K562 (cell line): ENCODE results near the gene NOBOX. TPM values are rescaled to one million over a fixed set of nuclear protein-coding genes. Genes with fewer than 3 reads are reported as not detected.

Experiments
- ATAC-seq: fragments of 200-7000 bp; cut with Tn5 transposase; 3 replicates; pipeline ENCODE4 v1.9.1; 2020; ENCODE audit warnings: moderate library complexity
- BruUV-seq: library from RNA; stranded (reverse); fragments of 400-500 nt; replicated peaks from 2 replicates; lab custom pipeline; 2021; lab: Mats Ljungman, UMichigan
- CTCF ChIA-PET: fragments of 300-600 bp; formaldehyde crosslinking; extraction: SDS; loops from one replicate; lab custom pipeline; 2021; ENCODE audit warnings: low intra/inter-chr PET ratio; lab: Yijun Ruan, JAX
- POLR2A ChIA-PET: fragments of 300-600, 350-650 bp; sonication (Branson Sonifier 250); formaldehyde crosslinking; extraction: SDS; loops from one replicate; lab custom pipeline; 2021; ENCODE audit warnings: antibody characterized with exemption, inconsistent platforms; lab: Yijun Ruan, JAX
- DNase-seq, 4 experiments: peaks; one replicate each; pipeline versions ENCODE4 v3.0.0 to v3.0.0-alpha.2; 2011 to 2018; ENCODE audit warnings: low spot score in 3 of 4, mixed read lengths in 3 of 4; ENCODE audit errors: extremely low read depth in 1 of 4
- FAIRE-seq: peaks from 2 replicates; lab custom pipeline; 2011; peaks lifted over from hg19 to GRCh38; lab: Jason Lieb, UNC
- H2AFZ ChIP-seq: 2 replicates; pipeline ENCODE4 v1.6.0; 2011; ENCODE audit warnings: low read depth, low read length, control low read depth, inconsistent platforms
- H3K27ac ChIP-seq: fragments of 200-600 bp; 3 replicates; pipeline ENCODE4 v1.8.0; 2011; ENCODE audit warnings: low read depth, mild to moderate bottlenecking, control low read depth, inconsistent platforms, low read length, moderate library complexity, mixed read lengths; ENCODE audit errors: extremely low read depth
- H3K27me3 ChIP-seq, 2 experiments: fragments of 300-600 bp in 1 of 2; 2 replicates in 1 of 2; 3 replicates in 1 of 2; pipeline versions ENCODE4 v1.6.0 to v1.8.0; 2011; ENCODE audit warnings: inconsistent platforms in 2 of 2, low read length in 2 of 2, mild to moderate bottlenecking in 1 of 2, mixed read lengths in 1 of 2, moderate library complexity in 1 of 2; ENCODE audit not compliant: control insufficient read depth in 2 of 2, insufficient read depth in 2 of 2
- H3K36me3 ChIP-seq: fragments of 300-600 bp; 3 replicates; pipeline ENCODE4 v1.8.0; 2011; ENCODE audit warnings: mild to moderate bottlenecking, low read length, inconsistent platforms; ENCODE audit not compliant: control insufficient read depth, insufficient read depth
- H3K4me1 ChIP-seq, 2 experiments: fragments of 200-600 bp in 1 of 2; replicated peaks in 1 of 2; 2 replicates in 1 of 2; 3 replicates in 1 of 2; pipeline versions ENCODE4 v1.5.1 to v1.8.0; 2011; ENCODE audit warnings: inconsistent platforms in 2 of 2, low read length in 2 of 2, mild to moderate bottlenecking in 1 of 2, mixed read lengths in 1 of 2, moderate library complexity in 1 of 2; ENCODE audit not compliant: control insufficient read depth in 2 of 2, insufficient read depth in 2 of 2
- H3K4me2 ChIP-seq: 2 replicates; pipeline ENCODE4 v1.6.1; 2011; ENCODE audit warnings: low read length, control low read depth, inconsistent platforms, mixed read lengths; ENCODE audit not compliant: insufficient read depth
- H3K4me3 ChIP-seq: fragments of 200-600 bp; sonication (generic), shearing (Covaris generic); 2 replicates; pipeline ENCODE4 v1.5.1; 2016; ENCODE audit warnings: control low read depth, inconsistent platforms
- H3K79me2 ChIP-seq: fragments of 200-600 bp; 3 replicates; pipeline ENCODE4 v1.8.0; 2011; ENCODE audit warnings: low read length, inconsistent platforms; ENCODE audit not compliant: control insufficient read depth, insufficient read depth
- H3K9ac ChIP-seq, 2 experiments: 2 replicates each; pipeline versions ENCODE4 v1.6.0 to v1.6.1; 2011; ENCODE audit warnings: low read depth in 2 of 2, low read length in 2 of 2, control low read depth in 1 of 2, inconsistent platforms in 1 of 2, mild to moderate bottlenecking in 1 of 2, mixed read lengths in 1 of 2; ENCODE audit not compliant: insufficient read depth in 1 of 2
- H3K9me1 ChIP-seq: one replicate; pipeline ENCODE4 v1.6.0; 2011; ENCODE audit warnings: inconsistent platforms, mild to moderate bottlenecking, low read length, moderate library complexity; ENCODE audit not compliant: control insufficient read depth, insufficient read depth
- H3K9me3 ChIP-seq: replicated peaks from 2 replicates; pipeline ENCODE4 v1.5.1; 2011; ENCODE audit warnings: low read depth, low read length, inconsistent platforms; ENCODE audit not compliant: control insufficient read depth, insufficient read depth
- H4K20me1 ChIP-seq: replicated peaks from 2 replicates; pipeline ENCODE4 v1.6.1; 2011; ENCODE audit warnings: low read length, inconsistent platforms, mixed read lengths; ENCODE audit not compliant: control insufficient read depth, insufficient read depth
- FOSL1 ChIP-seq: fragments of 200-800 bp; sonication (Bioruptor generic); conservative IDR thresholded peaks from 2 replicates; pipeline ENCODE4 v1.6.1; 2016; ENCODE audit warnings: missing genetic modification characterization, missing compliant biosample characterization
- MYBL2 ChIP-seq, 2 experiments: fragments of 450-650 bp in 1 of 2; sonication (generic) in 1 of 2; formaldehyde crosslinking in 1 of 2; IDR thresholded peaks; 2 replicates each; pipeline versions ENCODE4 v1.6.1 to v1.8.1; 2017 to 2022; ENCODE audit warnings: borderline replicate concordance in 1 of 2, inconsistent platforms in 1 of 2, low read depth in 1 of 2, mild to moderate bottlenecking in 1 of 2, missing genetic modification reagents in 1 of 2, moderate library complexity in 1 of 2
- NCOR1 ChIP-seq: fragments of 450-650 bp; IDR thresholded peaks from 2 replicates; pipeline ENCODE4 v1.6.1; 2016; ENCODE audit warnings: mild to moderate bottlenecking, moderate library complexity
- NFYB ChIP-seq: IDR thresholded peaks from 2 replicates; pipeline ENCODE4 v1.6.1; 2011; ENCODE audit warnings: mild to moderate bottlenecking, moderate library complexity; ENCODE audit not compliant: insufficient read length; ENCODE audit errors: extremely low read depth
- POLR2B ChIP-seq: fragments of 450-650 bp; IDR thresholded peaks from 2 replicates; pipeline ENCODE4 v1.6.1; 2018; ENCODE audit warnings: low read depth; ENCODE audit not compliant: partially characterized antibody
- SMARCC2 ChIP-seq: fragments of 450-650 bp; IDR thresholded peaks from 2 replicates; pipeline ENCODE4 v1.6.1; 2017; ENCODE audit warnings: antibody characterized with exemption, moderate library complexity, mild to moderate bottlenecking, low read depth
- SRSF1 ChIP-seq: fragments of 200-400 bp; formaldehyde crosslinking; IDR thresholded peaks from 2 replicates; pipeline ENCODE4 v1.6.1; 2017; ENCODE audit warnings: mild to moderate bottlenecking, low read depth, low read length, moderate library complexity
- TAF9B ChIP-seq: fragments of 450-650 bp; IDR thresholded peaks from 2 replicates; pipeline ENCODE4 v1.6.1; 2018; ENCODE audit warnings: mild to moderate bottlenecking; ENCODE audit not compliant: partially characterized antibody
- ZNF184 ChIP-seq: sonication (generic); formaldehyde crosslinking; IDR thresholded peaks from 2 replicates; pipeline ENCODE4 v1.5.0; 2020; ENCODE audit warnings: missing genetic modification reagents
- WGBS: fragments of 100-300 bp; shearing (Covaris generic); methylation state at CpG from one replicate; pipeline ENCODE4 v1.1.6; 2016; ENCODE audit warnings: low coverage, mixed read lengths; ENCODE audit not compliant: insufficient coverage; ENCODE audit errors: missing lambda C conversion rate; 5-methylcytosine and 5-hydroxymethylcytosine counted together
- in situ Hi-C: fragments of 300-500 bp; cut with MboI; formaldehyde crosslinking; loops from 4 replicates; pipeline ENCODE4 v1.15.0; 2018; ENCODE audit warnings: inconsistent platforms, mixed read lengths
- intact Hi-C: fragments of 100-400 bp; cut with micrococcal nuclease; formaldehyde crosslinking; loops from 2 replicates; pipeline ENCODE4 v1.14.2; 2022
- polyA plus RNA-seq, 8 experiments: library from polyadenylated mRNA; depleted of rRNA in 4 of 8; stranded (reverse) in 5 of 8; unstranded in 3 of 8; fragments of >200 nt; fragmentation: Nextera tagmentation in 2 of 8; fragmentation: Illumina TruSeq in 1 of 8; extraction: Ambion mirVana in 2 of 8; extraction: Trizol in 1 of 8; gene quantifications; 2 replicates each; pipeline versions ENCODE4 v1.2.1 to v1.2.3, GENCODE V29; 2011 to 2014; ENCODE audit warnings: inconsistent platforms in 1 of 8, missing spikeins in 1 of 8
- total RNA-seq, 7 experiments: library from RNA; depleted of rRNA in 6 of 7; stranded (reverse); fragments of >200 nt in 6 of 7; fragmentation: Illumina TruSeq in 2 of 7; extraction: Trizol in 2 of 7; gene quantifications; 2 replicates each; pipeline versions ENCODE4 v1.2.1 to v1.2.3, GENCODE V29; 2011 to 2021; ENCODE audit warnings: low replicate concordance in 1 of 7
- TF ChIP-seq, protein P1 (sequence below): sonication (generic); formaldehyde crosslinking; IDR thresholded peaks from 2 replicates; pipeline ENCODE4 v1.9.0; 2022; ENCODE audit warnings: mild to moderate bottlenecking, missing genetic modification reagents
- TF ChIP-seq, protein P2 (sequence below): sonication (generic); formaldehyde crosslinking; IDR thresholded peaks from 2 replicates; pipeline ENCODE4 v1.8.0; 2022; ENCODE audit warnings: mild to moderate bottlenecking, missing genetic modification reagents, borderline replicate concordance
- TF ChIP-seq, protein P3 (sequence below): sonication (generic); formaldehyde crosslinking; IDR thresholded peaks from 2 replicates; pipeline ENCODE4 v1.8.0; 2023; ENCODE audit warnings: missing genetic modification reagents, mild to moderate bottlenecking, borderline replicate concordance

Gene NOBOX
- total and polyA plus RNA-seq, 9 of the 15 experiments (the other 6 are each of a cell fraction or from before 2014, with no cell fraction given): not detected

DNA sequence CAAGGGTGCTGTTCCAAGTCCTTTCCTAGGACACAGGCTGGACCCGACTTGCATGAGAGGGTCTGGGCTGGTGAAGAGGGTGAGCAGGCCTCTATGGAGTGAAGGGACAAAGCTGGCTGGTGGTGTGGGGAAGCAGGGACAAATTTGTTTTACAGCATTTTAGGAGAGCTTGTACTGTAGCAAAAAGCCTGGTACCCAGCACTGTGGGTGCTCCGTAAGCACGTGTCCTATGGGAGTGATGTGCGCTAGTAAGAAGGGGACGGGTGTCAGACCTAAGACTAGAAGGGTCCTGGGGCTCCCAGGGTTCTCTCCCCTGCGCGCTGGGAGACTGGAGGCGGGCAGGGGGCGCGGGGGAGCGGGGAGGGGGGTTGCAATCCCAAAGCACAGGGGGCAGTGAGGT lies 391 bp downstream of the NOBOX start (continued):
- TF ChIP-seq MYBL2 (IDR thresholded peaks at IDR 0.05; ENCODE audit: low read depth) (no peak), MYBL2 (CRISPR knock-in tag; IDR thresholded peaks at IDR 0.05; ENCODE audit: borderline replicate concordance) (no peak), TAF9B (no peak), SRSF1 (no peak)

DNA sequence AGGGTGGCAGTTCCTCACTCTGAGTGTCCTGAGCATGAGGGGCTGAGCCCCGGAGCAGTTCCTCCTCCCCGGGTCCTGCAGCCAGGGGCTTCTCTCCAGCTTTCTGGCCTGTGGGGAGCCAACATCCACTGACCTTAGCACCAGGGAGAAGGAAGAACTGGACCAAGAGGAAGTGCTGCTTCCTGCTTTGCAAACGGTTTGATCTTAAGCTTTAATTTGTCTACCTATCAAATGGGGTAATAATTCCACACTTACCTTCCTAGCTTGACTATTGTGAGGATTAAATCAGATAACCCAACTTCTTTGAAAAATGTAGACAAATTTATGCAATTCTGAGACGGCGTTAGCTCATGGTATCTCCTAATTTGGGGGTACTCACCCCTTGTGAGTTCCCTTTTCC lies 2.0 kb downstream of the NOBOX start:
- Histone ChIP-seq H3K9me3 (no peaks in the 10 kb centered on the region), H2AFZ (no peak overlapping the region), H3K36me3 (no peaks in the 10 kb centered on the region), H3K27ac (no peak overlapping the region), H3K4me1 (no peaks in the 10 kb centered on the region), H3K79me2 (no peaks in the 10 kb centered on the region), H3K4me2 (no peak overlapping the region), H4K20me1 (no peaks in the 10 kb centered on the region), H3K9me1 (no peaks in the 10 kb centered on the region), H3K9ac (no peak overlapping the region), H3K27me3 (peaks cover 15 to 22% of the 10 kb centered on the region in 2 experiments; a peak in 4 of 5 replicates), H3K4me3 (no peak overlapping the region)
- ChIA-PET POLR2A (no interaction called here), CTCF (no interaction called here)
- WGBS: 0% methylated on average over 5 of the region's 5 CpGs
- BruUV-seq: no TSS peak
- no peak for ATAC-seq
- intact Hi-C loops: loop anchor here (10.0 kb wide), 1 partner anchor 497 kb away; the partner anchor contains the start of gene TCAF1
- FAIRE-seq: no peak
- DNase-seq: no peak
- in situ Hi-C loops: no loop called here
- TF ChIP-seq FOSL1 (tag) (no peak), ZNF184 (CRISPR knock-in tag) (no peak), NCOR1 (no peak), NFYB (no peak), SMARCC2 (no peak), POLR2B (no peak)
- TF ChIP-seq, protein P1, sequence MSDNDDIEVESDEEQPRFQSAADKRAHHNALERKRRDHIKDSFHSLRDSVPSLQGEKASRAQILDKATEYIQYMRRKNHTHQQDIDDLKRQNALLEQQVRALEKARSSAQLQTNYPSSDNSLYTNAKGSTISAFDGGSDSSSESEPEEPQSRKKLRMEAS (CRISPR knock-in tag): no peak
- TF ChIP-seq, protein P2, sequence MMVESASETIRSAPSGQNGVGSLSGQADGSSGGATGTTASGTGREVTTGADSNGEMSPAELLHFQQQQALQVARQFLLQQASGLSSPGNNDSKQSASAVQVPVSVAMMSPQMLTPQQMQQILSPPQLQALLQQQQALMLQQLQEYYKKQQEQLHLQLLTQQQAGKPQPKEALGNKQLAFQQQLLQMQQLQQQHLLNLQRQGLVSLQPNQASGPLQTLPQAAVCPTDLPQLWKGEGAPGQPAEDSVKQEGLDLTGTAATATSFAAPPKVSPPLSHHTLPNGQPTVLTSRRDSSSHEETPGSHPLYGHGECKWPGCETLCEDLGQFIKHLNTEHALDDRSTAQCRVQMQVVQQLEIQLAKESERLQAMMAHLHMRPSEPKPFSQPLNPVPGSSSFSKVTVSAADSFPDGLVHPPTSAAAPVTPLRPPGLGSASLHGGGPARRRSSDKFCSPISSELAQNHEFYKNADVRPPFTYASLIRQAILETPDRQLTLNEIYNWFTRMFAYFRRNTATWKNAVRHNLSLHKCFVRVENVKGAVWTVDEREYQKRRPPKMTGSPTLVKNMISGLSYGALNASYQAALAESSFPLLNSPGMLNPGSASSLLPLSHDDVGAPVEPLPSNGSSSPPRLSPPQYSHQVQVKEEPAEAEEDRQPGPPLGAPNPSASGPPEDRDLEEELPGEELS (CRISPR knock-in tag): no peak
- TF ChIP-seq, protein P3, sequence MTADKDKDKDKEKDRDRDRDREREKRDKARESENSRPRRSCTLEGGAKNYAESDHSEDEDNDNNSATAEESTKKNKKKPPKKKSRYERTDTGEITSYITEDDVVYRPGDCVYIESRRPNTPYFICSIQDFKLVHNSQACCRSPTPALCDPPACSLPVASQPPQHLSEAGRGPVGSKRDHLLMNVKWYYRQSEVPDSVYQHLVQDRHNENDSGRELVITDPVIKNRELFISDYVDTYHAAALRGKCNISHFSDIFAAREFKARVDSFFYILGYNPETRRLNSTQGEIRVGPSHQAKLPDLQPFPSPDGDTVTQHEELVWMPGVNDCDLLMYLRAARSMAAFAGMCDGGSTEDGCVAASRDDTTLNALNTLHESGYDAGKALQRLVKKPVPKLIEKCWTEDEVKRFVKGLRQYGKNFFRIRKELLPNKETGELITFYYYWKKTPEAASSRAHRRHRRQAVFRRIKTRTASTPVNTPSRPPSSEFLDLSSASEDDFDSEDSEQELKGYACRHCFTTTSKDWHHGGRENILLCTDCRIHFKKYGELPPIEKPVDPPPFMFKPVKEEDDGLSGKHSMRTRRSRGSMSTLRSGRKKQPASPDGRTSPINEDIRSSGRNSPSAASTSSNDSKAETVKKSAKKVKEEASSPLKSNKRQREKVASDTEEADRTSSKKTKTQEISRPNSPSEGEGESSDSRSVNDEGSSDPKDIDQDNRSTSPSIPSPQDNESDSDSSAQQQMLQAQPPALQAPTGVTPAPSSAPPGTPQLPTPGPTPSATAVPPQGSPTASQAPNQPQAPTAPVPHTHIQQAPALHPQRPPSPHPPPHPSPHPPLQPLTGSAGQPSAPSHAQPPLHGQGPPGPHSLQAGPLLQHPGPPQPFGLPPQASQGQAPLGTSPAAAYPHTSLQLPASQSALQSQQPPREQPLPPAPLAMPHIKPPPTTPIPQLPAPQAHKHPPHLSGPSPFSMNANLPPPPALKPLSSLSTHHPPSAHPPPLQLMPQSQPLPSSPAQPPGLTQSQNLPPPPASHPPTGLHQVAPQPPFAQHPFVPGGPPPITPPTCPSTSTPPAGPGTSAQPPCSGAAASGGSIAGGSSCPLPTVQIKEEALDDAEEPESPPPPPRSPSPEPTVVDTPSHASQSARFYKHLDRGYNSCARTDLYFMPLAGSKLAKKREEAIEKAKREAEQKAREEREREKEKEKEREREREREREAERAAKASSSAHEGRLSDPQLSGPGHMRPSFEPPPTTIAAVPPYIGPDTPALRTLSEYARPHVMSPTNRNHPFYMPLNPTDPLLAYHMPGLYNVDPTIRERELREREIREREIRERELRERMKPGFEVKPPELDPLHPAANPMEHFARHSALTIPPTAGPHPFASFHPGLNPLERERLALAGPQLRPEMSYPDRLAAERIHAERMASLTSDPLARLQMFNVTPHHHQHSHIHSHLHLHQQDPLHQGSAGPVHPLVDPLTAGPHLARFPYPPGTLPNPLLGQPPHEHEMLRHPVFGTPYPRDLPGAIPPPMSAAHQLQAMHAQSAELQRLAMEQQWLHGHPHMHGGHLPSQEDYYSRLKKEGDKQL: no peak
